ENCODE measurements around the gene ARHGEF1.

ARHGEF1 gene

DNA sequence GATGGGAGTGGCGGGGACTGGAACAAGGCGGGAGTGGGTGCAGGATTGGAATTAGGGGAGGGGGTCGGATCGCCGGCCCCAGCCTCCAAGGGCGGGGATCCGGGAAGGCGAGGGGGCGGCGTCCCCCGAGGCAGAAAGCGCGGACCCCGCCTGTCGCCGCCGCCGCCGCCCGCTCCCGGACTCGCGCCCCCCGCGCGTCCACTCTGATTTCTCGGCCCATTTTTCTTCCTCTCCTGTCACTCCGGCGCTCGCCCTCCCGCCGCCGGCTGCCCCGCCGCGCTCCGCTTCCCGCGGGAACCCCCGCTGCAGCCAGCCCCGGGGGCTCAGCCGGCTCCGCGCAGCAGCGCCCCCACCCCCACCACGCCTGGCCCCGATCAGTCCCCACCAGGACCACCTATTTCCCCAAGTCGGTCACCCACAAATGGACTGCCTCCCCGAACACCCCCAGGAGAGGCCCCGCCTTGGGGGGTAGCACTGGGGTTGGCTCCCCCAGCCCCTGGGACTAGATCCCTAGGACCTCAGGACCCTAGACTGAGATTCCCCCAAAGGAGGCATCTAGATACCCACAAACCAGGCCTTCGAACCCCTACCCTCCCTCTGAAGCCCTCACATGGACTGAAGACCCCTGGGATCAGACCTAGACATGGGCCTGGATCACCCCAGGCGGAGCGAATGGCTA, 57.9 kb downstream of the ARHGEF1 start:
- TF ChIP-seq, protein P1, sequence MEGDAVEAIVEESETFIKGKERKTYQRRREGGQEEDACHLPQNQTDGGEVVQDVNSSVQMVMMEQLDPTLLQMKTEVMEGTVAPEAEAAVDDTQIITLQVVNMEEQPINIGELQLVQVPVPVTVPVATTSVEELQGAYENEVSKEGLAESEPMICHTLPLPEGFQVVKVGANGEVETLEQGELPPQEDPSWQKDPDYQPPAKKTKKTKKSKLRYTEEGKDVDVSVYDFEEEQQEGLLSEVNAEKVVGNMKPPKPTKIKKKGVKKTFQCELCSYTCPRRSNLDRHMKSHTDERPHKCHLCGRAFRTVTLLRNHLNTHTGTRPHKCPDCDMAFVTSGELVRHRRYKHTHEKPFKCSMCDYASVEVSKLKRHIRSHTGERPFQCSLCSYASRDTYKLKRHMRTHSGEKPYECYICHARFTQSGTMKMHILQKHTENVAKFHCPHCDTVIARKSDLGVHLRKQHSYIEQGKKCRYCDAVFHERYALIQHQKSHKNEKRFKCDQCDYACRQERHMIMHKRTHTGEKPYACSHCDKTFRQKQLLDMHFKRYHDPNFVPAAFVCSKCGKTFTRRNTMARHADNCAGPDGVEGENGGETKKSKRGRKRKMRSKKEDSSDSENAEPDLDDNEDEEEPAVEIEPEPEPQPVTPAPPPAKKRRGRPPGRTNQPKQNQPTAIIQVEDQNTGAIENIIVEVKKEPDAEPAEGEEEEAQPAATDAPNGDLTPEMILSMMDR (IDR thresholded peaks at IDR 0.05; ENCODE audit: low read length): no peak
- no peak for TF ChIP-seq EZH2 (IDR thresholded peaks at IDR 0.05; ENCODE audit: borderline replicate concordance, low read length)
- Histone ChIP-seq H3K9me3 (ENCODE audit: low read length) (no peaks in the 10 kb centered on the region), H3K4me2 (ENCODE audit: low read length) (peak overlapping the region; percentile 75), H3K4me1 (ENCODE audit: insufficient read depth, low read length, severe bottlenecking) (peaks cover 65% of the 10 kb centered on the region), H3K36me3 (ENCODE audit: insufficient read depth, low read length) (no peaks in the 10 kb centered on the region), H2AFZ (ENCODE audit: low read length) (no peak overlapping the region), H3K4me3 (ENCODE audit: low read depth, low read length, poor library complexity, severe bottlenecking) (peak overlapping the region; percentile 53), H3K27ac (ENCODE audit: low read depth, low read length, poor library complexity, severe bottlenecking) (no peak overlapping the region), H3K9ac (ENCODE audit: low read length) (peak overlapping the region; percentile 52; the same call in 1 of the 2 replicates), H3K27me3 (ENCODE audit: insufficient read depth, low read length) (peaks cover 10% of the 10 kb centered on the region; the same call in 1 of the 2 replicates), H3F3A (ENCODE audit: insufficient read depth, low read length) (peaks cover 7% of the 10 kb centered on the region; the same call in 1 of the 2 replicates), H4K20me1 (ENCODE audit: insufficient read depth, low read length) (no peaks in the 10 kb centered on the region), H3K79me2 (ENCODE audit: insufficient read depth, low read length) (no peaks in the 10 kb centered on the region), H3K9me2 (ENCODE audit: low read depth, low read length) (no peaks in the 10 kb centered on the region)

DNA sequence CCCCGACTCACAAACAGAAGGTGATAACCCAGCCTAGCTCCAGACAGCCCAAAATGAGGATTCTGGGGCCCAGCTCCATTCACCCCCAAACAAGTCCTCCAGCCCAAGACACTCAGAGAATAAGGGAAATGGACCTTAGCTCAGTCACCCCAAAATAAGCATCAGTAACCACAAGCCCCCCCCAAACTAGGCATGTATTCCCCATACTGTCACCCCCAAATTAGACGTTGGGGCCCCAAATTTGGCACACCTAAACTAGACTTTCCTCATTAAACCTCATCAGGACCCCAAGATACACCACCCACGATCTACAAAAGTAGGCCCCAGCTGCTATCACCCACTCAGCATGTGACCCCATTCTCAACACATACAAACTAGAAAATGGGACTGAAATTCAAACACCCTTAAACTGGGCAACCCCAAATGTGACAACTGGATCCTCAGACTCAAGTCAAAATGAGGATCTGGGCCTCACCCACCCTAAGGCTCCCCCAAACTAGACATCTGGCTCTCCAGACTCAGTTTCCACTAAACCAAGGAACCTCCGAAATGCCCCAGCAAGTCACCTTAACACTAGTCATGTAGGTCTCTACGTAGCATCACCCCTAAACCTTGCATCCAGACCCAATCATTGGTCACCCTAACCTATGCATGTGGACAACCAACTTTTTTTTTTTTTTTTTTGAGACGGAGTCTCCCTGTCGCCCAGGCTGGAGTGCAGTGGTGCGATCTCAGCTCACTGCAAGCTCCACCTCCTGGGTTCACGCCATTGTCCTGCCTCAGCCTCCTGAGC, 58.6 kb downstream of the ARHGEF1 start:
- Histone ChIP-seq H3K4me2 (ENCODE audit: low read length) (peak overlapping the region; percentile 75), H3F3A (ENCODE audit: insufficient read depth, low read length) (peaks cover 7% of the 10 kb centered on the region; the same call in 1 of the 2 replicates)
- TF ChIP-seq EZH2 (IDR thresholded peaks at IDR 0.05; ENCODE audit: borderline replicate concordance, low read length): no peak
- TF ChIP-seq, protein P1 (IDR thresholded peaks at IDR 0.05; ENCODE audit: low read length): no peak

DNA sequence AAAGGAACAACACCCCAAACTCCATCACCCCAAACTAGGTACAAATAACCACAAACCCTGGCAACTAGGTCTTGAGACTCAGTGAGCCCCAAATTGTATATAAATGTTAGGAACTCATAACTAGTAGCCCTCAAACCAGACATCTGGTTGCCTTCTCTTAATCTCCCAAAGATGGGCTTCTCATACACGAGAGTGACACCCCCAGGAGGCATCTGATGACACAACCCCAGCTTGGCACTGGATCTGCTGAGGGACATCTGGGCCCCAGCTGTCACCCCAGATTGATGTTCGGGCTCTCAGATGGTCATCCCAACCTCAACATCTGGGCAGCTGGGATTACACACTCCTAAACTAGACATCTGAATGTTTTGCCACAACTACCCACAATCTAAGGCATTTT, 61.4 kb downstream of the ARHGEF1 start:
- Histone ChIP-seq H3F3A (ENCODE audit: insufficient read depth, low read length) (no peaks in the 10 kb centered on the region), H3K9me3 (ENCODE audit: low read length) (no peaks in the 10 kb centered on the region), H3K79me2 (ENCODE audit: insufficient read depth, low read length) (no peaks in the 10 kb centered on the region), H2AFZ (ENCODE audit: low read length) (no peak overlapping the region), H3K9ac (ENCODE audit: low read length) (peak overlapping the region; percentile 60), H3K4me1 (ENCODE audit: insufficient read depth, low read length, severe bottlenecking) (peaks cover 68% of the 10 kb centered on the region), H3K4me3 (ENCODE audit: low read depth, low read length, poor library complexity, severe bottlenecking) (peak overlapping the region; percentile 19), H3K27me3 (ENCODE audit: insufficient read depth, low read length) (no peaks in the 10 kb centered on the region), H4K20me1 (ENCODE audit: insufficient read depth, low read length) (no peaks in the 10 kb centered on the region), H3K36me3 (ENCODE audit: insufficient read depth, low read length) (no peaks in the 10 kb centered on the region), H3K9me2 (ENCODE audit: low read depth, low read length) (no peaks in the 10 kb centered on the region), H3K27ac (ENCODE audit: low read depth, low read length, poor library complexity, severe bottlenecking) (peak overlapping the region; percentile 93), H3K4me2 (ENCODE audit: low read length) (peak overlapping the region; percentile 31)
- TF ChIP-seq EZH2 (IDR thresholded peaks at IDR 0.05; ENCODE audit: borderline replicate concordance, low read length): no peak
- TF ChIP-seq, protein P1 (IDR thresholded peaks at IDR 0.05; ENCODE audit: low read length): no peak

More for the DNA sequence above, 58.6 kb downstream of the ARHGEF1 start:
- Histone ChIP-seq H4K20me1 (ENCODE audit: insufficient read depth, low read length) (no peaks in the 10 kb centered on the region), H3K4me3 (ENCODE audit: low read depth, low read length, poor library complexity, severe bottlenecking) (no peak overlapping the region), H3K79me2 (ENCODE audit: insufficient read depth, low read length) (no peaks in the 10 kb centered on the region), H3K36me3 (ENCODE audit: insufficient read depth, low read length) (no peaks in the 10 kb centered on the region), H3K4me1 (ENCODE audit: insufficient read depth, low read length, severe bottlenecking) (peaks cover 63% of the 10 kb centered on the region), H2AFZ (ENCODE audit: low read length) (no peak overlapping the region), H3K27me3 (ENCODE audit: insufficient read depth, low read length) (peaks cover 9% of the 10 kb centered on the region; the same call in 1 of the 2 replicates), H3K9me2 (ENCODE audit: low read depth, low read length) (no peaks in the 10 kb centered on the region), H3K9ac (ENCODE audit: low read length) (no peak overlapping the region; the same call in 1 of the 2 replicates), H3K9me3 (ENCODE audit: low read length) (no peaks in the 10 kb centered on the region), H3K27ac (ENCODE audit: low read depth, low read length, poor library complexity, severe bottlenecking) (no peak overlapping the region)
